Hypothalamus (tissue), 51 donors: ENCODE results near the gene PRPSAP2.

Experiments used
- DNase-seq, 51 donors: peaks; one replicate each; lab custom pipeline; 2025; lab: John Stamatoyannopoulos, UW

The PRPSAP2 gene

DNA sequence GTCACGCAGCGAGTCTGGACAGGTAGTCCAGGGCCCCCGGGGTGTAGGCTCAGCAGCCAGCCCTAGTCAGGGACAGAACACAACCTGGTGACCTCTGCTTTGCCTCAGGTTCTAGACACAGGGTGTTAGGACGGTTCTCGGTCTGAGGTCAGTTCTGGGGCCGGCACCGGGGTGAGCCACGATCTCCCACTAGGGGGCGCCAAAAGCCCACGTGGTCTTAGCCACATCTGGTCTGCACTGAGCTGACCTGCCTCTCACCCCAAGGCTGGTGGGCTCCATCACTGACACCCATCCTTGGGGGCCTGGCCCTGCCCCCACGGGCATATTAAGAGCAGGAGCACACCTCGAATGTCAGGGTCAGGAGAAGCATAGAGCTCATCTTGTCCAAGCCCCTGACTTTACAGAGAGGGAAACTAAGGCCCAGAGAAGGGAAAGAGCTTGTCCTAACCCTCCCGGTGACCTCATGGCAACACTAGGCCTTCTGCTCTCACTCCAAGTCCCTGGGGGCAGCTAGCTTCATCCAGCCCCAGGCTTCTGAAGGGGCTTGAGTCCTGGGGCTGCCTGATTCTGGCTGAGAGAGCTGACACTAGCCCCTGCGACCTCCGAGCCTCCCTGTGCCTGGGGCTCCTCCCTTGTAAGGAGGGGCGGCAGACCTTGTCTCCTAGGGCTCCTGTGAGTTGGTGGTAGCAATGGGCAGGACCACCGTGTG lies 103.0 kb downstream of the PRPSAP2 start:
- DNase-seq, result peak in 41 of 51 donors; percentile 2 to 75 (median 34)

DNA sequence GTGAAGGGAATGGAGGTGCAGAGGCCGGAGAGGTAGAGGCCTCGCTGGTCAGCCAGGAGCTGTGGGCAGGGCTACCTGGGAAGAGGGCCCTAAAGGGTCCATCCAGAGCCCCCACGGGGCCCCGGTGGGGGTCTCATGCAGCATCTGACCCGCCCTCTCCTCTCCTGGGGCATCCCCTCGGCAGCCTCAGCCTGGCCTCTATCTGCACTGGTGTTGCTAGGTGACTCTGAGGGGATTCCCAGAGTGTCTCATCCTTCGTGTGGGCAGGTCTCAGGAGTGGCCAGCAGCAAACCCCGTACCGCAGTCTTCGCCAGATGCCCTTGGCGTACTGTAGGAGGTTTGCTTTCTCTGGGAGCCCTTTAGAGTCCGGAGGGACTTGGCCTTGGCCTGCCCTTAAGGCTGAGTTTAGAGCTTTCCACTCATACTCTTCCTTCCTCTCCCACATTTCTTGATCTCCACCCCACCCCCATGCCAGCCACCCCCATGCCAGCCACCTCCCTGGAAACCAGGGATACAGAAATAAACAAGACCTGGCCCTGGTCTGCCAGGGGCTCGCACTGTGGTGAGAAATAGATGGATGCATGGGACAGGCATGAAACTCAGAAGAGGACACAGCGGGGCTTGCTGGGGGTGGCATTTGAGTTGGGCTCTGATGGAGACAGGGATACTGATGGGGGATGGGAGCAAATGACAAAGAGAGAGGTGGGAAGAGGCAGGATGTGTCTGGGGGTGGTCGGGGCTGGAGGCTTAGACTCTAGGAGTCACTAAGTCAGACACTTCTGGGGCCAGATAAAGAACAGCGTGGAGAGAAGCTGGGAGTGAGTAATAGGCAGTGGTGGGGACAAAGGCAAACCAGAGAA lies 103.9 kb downstream of the PRPSAP2 start:
- DNase-seq, result no peak

DNA sequence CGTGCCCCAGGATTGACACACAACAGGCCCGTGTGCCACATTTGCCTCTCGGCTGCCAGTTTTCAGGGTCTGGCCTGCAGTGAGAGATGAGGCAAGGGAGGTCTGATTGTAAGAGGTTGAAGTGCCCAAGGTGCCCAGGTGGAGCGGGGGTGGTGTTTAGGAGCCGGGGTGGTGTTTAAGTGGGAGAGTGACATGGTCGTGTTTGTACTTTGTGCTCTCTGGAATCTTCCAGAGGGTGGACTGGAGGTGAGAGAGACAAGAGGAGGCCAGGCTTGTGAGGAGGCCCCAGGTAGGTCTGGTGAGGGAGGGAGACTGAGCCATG lies 104.5 kb downstream of the PRPSAP2 start:
- DNase-seq, result no peak

DNA sequence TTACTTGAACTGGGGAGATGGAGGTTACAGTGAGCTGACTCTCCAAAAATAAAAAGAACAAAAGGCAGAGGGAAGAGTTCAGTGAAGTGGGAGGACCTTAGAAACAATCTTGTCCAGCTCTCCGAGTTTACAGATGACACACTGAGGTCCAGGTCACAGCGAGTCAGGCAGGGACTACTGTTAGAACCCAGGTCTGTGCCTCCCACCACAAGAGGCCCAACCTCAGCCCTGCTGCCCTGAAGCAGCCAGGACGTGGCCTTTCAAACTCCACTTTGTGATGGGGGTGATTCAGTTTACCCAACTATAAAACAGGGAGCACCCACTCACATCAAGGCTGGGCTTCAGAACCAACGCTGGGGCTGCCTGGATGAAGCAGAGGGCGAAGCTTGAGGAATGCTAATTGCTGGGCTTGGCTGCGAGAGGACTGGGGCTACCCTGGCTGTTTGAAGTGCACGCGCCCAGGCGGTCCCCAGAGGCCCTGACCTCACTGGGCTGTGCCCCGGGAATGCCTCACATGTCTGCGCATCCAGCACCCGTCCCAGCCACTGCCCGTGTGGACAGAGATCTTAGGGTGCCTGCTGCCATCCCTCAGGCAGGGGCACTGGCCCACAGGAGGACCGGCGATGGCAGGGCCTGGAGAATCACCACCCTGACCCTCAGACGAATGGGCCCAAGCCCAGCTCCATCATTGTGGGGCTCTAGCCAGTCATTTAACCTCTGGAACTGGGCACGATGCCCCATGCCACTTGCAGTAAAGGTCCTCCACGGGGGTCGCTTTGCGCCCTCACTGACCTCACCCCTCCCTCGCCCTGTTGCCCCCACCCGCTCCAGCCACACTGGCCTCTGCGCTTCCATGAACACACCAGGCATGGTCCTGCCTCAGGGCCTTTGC lies 105.4 kb downstream of the PRPSAP2 start:
- no peak for DNase-seq

DNA sequence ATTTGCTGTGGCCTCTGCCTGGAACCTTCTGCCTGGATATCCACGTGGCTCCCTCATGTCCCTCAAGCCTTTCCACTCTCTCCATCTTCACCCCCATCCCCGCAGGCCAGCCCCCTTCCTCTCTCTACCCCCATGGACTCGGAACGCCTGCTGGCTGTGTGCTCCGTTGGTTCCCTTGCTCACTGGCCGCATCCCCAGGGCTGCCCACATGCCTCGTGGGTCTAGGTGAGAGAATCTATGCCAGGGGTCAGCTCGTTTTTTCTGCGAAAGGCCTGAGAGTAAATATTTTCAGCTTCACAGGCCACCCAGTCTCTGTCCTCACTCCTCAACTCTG lies 106.1 kb downstream of the PRPSAP2 start:
- DNase-seq, result no peak

DNA sequence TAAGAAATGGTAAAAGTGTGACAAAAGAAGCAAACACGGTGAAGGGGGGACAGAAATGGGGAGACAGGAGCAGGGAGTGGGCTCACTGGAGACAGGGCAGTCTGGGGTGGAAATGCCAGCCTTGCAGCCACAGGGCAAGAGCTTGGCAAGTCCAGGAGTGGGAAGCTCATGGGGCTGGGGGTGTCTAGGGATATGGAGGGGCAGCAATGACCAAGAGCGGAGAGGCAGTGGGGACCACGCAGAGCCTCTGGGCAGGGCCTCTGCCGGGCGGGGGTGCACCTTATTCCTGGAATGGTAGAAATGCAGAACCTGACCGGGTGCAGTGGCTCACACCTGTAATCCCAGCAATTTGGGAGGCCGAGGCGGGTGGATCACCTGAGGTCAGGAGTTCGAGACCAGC lies 106.6 kb downstream of the PRPSAP2 start:
- DNase-seq, result no peak

DNA sequence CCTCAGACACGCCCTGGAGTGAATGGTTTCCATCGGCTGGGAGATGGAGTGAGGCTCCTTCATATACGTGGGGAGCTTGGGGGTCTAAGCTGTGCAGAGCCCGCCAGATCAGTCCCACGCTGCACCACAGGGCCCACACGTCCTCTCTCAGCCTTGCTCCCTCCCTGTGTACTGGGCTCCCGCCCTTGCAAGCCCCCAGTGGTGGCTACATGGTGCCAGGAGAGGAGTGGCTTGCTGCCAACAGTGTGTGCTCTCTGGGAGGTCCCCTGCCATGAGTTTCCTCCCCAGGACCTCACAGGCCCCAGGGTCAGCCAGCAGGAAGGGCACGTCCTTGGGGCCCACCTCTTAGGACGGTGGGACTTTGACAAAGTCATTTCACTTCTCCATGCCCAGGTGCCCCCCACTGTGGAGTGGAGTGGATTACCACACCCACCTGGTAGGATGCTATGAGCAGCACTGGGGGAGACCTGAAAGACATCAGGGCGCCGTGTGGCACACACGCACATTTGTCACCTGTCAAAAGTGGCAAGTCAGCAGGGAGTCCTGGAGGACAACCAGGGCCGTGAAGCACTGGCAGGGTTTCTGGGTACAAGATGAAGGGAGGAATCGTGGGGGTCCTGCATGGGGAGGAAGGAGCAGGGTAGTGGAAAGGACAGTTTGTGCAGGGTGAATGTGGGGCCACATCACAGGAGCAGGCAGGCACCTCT lies 107.8 kb downstream of the PRPSAP2 start:
- DNase-seq, result no peak

DNA sequence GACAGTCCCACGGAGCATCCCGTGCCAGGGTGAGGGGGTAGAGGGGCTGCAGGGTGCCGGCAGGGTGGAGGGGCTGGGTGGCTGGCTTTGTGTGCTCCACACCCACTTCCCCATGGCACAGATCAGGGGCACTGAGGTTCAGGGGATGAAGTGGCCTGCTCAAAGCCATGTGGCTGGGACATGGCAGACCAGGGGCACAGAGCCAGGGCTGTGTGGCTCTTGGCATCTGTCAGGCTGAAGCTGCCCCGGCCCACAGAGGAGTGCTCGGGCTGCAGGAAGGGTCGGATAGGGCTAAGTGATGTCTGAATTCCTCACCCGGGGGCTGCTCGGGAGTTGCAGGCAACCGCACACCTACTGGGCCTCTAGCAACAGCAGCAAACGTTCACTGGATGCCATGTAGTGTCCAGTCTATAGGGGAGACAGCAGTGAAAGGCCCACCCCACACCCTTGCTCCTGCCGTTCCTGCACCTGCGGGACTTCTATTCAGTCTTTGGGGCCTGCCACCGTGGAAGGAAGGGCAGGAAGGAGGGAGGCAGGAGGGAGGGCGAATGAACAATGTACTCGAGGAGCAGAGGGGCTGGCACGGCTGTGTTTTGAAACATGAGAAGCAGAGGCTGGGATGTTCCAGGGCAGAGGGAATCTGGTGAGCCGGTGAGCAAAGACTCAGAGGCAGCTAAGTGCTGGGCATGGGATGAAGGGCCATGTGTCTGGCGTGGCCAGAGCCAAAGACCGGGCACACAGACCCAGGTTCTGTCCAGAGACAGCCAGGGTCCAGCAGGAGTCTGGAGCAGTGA lies 109.1 kb downstream of the PRPSAP2 start:
- no peak for DNase-seq

DNA sequence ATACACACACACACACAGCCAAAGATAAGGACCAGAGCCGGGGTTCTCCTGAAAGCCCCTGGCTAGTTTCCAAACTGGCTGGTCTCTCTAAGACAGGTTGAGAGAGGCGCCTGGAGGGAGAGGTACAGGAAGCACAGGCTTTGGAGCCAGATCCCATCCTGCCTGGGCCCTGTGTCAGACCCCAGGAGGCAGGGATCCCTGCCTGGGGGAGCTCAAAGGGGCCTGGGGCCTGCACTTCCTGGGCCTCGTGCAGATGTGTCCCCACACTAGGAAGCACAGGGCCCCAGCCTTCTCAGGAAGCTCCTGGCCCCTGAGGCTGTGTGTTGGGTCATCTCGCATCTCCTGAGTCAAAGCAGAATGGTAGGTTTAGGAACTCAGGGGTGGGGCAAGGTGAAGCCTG lies 110.0 kb downstream of the PRPSAP2 start:
- no peak for DNase-seq

DNA sequence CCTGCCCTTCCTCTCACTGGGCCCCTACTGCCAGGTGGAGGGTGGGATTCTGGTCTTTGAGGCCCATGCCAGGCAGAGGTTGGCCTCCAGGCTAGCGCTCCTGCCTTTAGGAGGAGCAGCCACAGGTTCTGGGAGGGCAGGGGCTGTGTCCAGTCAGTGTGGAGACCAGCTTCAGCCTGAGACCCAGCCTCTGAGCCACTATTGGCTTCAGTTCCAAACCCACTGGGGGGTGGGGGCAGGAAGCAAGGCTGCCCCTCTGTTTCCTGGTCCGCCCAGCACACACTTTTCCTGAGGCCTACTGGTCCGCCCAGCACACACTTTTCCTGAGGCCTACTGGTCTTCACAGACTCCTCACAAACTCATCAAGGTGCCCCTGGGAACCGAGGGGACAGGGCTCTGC lies 110.4 kb downstream of the PRPSAP2 start:
- no peak for DNase-seq

DNA sequence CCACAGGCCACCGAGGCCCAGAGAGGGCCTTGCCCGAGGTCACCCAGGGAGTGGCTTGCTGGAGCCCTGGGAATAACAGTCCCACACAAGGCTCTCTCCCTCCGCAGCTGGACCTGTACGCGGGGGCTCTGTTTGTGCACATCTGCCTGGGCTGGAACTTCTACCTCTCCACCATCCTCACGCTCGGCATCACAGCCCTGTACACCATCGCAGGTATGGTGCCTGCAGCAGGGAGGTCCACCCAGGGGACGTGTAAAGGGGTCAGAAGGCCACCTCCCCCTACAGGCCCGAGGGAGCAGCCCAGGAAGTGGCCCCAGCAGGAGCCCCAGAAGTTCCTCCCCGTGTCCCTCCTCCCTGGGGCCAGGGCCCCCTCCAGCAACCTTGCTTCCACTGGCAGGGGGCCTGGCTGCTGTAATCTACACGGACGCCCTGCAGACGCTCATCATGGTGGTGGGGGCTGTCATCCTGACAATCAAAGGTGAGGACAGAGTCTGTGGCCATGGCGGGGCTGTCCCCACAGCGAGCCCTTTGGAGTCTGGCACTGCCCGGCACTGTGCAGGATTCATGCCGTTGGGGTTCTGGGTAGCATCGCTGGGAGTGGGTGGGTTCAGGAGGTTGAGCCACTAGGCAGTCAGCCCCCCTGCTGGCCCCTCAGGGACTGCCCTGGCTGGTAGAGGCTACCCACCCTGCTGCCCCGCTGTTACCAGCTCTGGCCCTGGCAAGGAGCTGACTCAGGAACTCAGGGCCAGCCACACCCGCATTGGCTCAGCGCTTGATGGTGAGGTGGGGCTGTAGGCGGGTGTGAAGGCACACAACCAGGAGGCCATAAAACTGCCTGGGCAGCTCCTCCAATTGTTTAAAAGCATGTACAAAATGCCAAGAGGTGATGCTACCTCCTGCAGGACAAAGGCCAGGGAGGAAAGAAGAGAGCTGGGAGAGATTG lies 111.3 kb downstream of the PRPSAP2 start:
- no peak for DNase-seq

DNA sequence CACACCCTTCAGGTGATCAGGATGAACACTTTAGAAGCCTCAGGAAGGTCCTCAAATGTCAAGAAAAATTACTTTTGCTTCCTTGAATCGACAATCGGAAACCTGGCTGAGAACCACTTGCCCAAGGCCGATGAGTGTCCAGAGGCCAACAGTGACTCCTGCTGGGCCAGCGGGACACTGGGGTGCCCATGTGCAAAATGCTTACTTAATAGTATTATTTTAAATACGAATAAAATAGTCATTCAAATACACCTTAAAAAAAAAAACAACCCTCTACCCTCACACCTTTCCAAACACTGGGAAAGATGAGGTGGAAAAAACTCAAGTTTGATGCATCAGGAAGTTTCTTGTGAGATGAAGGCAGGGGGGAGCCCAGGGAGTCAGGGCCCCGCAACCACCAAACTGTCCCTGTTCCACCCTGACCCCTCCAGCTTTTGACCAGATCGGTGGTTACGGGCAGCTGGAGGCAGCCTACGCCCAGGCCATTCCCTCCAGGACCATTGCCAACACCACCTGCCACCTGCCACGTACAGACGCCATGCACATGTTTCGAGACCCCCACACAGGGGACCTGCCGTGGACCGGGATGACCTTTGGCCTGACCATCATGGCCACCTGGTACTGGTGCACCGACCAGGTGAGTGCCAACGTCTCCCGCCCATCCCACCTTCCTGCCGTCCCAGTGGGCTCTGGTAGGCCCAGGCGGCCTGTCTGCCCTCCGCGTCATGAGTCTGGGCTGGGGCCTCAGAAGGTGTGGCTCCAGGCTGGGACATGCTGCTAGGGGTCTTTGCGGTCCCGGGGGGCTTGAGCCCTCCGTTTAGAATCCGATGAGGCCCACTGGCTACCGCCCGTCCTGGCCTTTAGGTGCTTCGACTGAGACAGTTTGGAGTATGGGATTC lies 112.9 kb downstream of the PRPSAP2 start:
- DNase-seq, result no peak

DNA sequence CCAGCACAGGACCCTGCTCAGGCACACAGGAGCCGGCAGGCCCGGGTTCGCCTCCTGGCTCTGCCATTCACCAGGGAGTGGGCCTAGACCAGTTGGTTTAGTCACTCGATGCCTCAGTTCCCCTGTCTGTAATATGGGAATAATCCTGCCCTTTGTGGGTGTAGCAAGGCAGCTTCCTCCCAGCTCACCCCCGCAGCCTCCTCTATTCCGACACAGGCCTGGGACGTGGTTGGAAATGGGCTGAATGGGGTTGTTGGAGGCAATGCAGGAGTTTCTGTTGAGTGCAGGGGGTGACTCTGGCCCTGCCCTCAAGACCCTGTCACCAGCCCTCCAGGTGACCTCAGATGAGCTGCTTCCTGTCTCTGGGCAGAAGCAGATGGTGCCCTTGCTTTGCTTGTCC lies 113.9 kb downstream of the PRPSAP2 start:
- DNase-seq, result no peak

DNA sequence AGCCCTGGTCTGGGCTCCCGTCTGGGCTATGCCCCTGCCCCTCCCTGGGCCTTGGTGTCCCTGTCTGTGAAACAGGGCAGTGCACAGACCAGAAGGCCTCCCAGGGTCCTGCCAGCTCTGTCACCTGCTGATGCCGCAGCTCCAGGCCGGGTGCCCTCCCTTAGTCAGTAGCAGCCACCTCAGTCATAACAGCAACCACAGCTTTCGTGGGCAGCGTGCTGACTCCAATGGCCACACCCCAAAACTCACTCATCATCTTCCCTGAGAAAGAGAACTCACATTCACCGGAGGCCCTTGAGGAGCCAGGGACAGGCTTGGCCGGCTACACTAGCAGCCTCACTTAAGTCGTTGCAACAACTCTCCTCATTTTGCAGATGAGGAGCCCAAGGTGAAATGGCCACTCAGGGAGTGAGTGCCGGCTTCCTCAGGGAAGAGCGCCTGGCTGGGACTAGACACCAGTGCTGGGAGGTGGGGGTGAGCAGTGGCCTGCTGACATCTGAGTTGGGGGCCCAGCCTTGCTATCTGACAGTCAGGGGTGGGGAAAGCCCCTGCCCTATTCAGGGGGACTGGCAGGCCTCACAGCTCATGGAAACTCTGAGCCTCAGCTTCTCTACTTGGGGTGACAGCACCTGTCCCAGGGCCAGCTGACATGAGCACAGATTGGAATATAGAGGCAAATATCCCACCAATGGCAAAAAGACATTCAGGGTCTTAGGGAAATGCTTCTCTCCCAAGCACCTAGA lies 116.6 kb downstream of the PRPSAP2 start:
- no peak for DNase-seq

DNA sequence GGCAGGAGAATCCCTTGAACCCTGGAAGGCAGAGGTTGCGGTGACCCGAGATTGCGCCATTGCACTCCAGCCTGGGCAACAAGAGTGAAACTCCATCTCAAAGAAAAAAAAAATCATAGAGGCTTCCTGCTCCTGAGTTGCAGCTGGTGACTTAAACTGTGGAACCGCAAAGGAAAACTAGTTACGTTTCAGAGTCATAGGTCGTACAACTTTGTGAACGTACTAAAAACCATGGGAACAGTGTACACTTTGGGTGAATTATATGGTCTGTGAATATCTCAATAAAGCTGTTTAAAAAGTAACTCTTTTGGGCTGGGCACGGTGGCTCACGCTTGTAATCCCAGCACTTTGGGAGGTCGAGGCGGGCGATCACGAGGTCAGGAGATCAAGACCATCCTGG lies 117.7 kb downstream of the PRPSAP2 start:
- no peak for DNase-seq

DNA sequence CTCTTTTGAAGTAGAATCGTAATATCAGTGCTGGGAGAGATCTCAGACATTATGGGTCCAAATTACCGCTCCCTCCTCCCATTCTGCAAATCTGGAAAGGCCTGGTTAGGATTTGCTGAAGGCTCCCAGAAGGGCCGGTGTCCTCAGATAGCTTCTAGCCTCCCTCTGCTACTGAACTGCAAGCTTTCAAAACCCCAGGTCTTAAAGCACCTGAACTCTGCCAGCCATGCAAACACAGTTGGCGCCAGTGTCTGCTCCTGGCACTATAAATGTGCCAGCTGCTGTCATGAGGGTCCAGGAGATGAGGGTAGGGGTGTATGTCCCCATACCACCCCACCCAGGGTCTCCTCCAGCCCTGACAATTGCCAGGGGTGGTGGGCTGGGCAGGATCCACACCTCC lies 118.3 kb downstream of the PRPSAP2 start:
- DNase-seq, result no peak

DNA sequence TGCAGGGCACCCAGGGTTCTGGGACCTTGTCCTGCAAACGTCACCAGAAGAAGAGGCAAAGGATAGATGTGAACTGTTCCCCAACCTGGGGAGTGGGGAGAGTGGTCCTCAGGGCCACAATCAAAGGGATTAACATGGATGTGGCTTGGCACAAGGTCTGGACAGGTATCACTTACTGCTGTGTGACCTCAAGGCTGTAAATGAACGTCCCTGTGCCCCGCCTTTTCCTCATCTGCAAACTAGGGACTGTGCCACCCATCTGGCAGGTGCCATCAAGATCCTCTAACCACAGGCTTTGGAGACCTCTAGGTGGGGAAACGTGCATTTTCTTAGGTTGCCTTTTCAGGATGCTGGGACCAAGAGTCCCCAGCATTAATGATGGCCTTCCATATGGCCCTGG lies 119.1 kb downstream of the PRPSAP2 start:
- DNase-seq, result no peak
